Upper lobe of left lung (tissue), 4 donors: Measurements from ENCODE around the gene CDCA5.

ENCODE experiments used
- CTCF ChIP-seq, 6 experiments: fragments of 450-650 bp in 4 of 6; fragments of 200-600 bp in 2 of 6; sonication (generic) in 2 of 6; IDR thresholded peaks; one replicate each; pipeline ENCODE4 v1.5.1; 2016 to 2019; ENCODE audit warnings: antibody characterized with exemption in 6 of 6
- POLR2A ChIP-seq, 4 donors: fragments of 450-650 bp; IDR thresholded peaks; one replicate each; pipeline ENCODE4 v1.5.1; 2016 to 2017; ENCODE audit warnings: antibody characterized with exemption in 4 of 4, mild to moderate bottlenecking in 2 of 4

- TF ChIP-seq CTCF (IDR thresholded peaks at IDR 0.05): peak; percentile 97 to 99 (median 98)
- no peak for TF ChIP-seq POLR2A (IDR thresholded peaks at IDR 0.05)
These were observed 26.6 kb upstream of the CDCA5 start for GRCh38 chr11:65110354-65110861.
